ENCODE data around the gene MZB1.

DNA sequence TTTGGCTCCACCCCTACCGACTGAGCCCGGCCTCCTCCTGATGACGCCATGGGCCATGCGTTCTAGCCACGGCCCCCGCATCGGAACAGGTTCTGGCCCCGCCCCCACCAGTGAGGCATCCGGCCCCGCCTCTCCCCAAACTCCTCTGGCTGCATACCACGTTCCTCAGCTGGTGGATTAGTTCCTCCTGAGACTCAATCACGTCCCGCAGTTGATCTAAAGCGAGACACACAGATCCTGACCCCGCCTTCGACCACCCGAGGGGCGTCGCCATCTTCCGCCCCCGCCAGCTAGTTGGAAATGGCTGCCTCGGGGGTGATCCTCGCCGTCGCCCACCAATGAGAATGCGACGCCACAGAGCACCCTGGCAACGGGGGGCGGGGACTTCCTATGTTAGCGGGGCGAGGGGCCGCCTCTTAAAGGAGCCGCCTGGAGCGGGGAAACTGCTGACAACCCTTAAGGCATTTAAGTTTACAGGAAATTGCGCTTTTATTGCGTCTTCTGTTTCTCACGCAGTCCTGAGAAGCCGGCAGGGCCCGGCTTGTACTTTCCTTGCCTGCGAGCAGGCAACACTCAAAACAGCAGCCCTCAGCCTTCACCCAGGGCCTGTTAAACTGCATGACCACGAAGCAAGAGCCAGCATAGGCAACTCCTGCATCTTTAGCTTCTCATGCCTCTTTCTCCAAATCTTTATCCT, 14.2 kb upstream of the MZB1 start, which contains the start of gene SPATA24:
- TF ChIP-seq ZNF274 (IDR thresholded peaks at IDR 0.05; ENCODE audit: low read depth, low read length) (no peak), YY1 (IDR thresholded peaks at IDR 0.05; ENCODE audit: insufficient read depth, insufficient read length) (peak; percentile 64)

Data from NT2/D1 (cell line).